GM12891 (cell line): Measurements from ENCODE around the gene UBAC1.

Experiments
- DNase-seq: peaks from one replicate; pipeline ENCODE4 v3.0.0; 2011; ENCODE audit warnings: low spot score; ENCODE audit not compliant: insufficient read length
- FAIRE-seq: peaks from 2 replicates; lab custom pipeline; 2011; peaks lifted over from hg19 to GRCh38; lab: Jason Lieb, UNC
- PAX5 ChIP-seq: IDR thresholded peaks from 2 replicates; pipeline ENCODE4 v1.6.1; 2011; ENCODE audit warnings: low read length, moderate library complexity, mild to moderate bottlenecking; ENCODE audit not compliant: insufficient read depth, severe bottlenecking
- POLR2A ChIP-seq: IDR thresholded peaks from 2 replicates; pipeline ENCODE4 v1.6.1; 2011; ENCODE audit warnings: low read depth, low read length, control low read depth
- POLR2AphosphoS5 ChIP-seq: IDR thresholded peaks from 2 replicates; pipeline ENCODE4 v1.6.1; 2011; ENCODE audit warnings: low read depth, low read length, control low read depth
- POU2F2 ChIP-seq: IDR thresholded peaks from 2 replicates; pipeline ENCODE4 v1.6.1; 2011; ENCODE audit warnings: low read depth, mild to moderate bottlenecking, control low read depth, low read length, moderate library complexity
- SPI1 ChIP-seq: IDR thresholded peaks from 2 replicates; pipeline ENCODE4 v1.6.1; 2011; ENCODE audit warnings: low read depth, low read length, control low read depth
- TAF1 ChIP-seq: IDR thresholded peaks from 2 replicates; pipeline ENCODE4 v1.6.1; 2011; ENCODE audit warnings: low read depth, low read length, control low read depth

The UBAC1 gene

DNA sequence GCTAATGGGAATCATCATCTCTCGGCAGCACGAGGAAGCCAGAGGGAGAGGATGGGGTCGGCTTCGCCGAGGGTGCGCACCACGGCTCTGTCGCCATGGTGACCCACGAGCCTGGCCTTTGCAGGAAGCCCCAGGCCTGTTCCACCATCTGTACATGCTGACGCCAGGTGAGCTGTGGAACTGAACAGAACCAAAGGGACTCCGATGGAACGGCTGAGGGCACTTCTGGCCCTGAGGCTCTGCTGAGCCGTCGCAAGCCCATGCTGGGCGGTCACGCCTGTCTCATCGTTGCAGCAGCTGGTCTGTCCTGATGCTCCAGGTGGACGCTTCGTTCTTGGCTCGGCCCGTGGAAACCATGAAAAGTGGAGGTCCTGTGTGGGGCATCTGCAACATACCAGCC is 34.6 kb upstream of the UBAC1 start:
- TF ChIP-seq POLR2AphosphoS5 (no peak), PAX5 (no peak), SPI1 (no peak), POLR2A (no peak), TAF1 (no peak), POU2F2 (no peak)
- no peak for FAIRE-seq
- no peak for DNase-seq

DNA sequence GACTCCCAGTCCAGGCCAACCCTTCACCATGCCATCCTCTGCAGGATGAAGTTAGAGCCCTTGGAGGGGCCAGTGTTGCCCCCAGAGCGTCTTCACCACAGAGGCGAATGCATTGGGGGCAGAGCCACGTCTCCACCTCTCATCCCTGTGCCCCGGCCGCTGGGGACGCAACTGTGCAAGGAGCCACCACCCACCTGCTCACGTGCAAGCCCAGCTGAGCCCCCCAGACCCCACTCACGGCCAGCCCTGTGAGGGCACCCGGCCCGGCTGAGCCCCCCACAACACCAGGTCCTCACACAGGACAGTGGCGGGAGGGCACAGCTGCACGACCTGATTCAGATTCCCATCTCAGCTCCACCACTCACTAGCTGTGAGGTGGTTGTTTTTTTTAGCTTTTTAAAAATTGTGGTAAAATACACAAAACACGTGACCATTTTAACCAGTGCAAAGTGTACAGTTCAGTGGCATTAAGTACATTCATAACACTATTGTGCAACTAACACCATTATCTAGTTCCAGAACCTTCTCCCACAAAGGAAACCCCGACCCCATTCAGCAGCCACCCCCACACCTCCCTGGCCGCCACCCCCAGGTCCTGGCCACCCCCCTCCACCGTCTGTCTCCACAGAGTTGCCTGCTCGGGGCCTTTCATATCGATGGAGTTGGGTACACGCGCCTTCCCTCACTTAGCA is 33.5 kb upstream of the UBAC1 start:
- DNase-seq (no peak), FAIRE-seq (no peak)
- no peak for TF ChIP-seq TAF1
- no peak for TF ChIP-seq POU2F2
- TF ChIP-seq SPI1 = no peak
- TF ChIP-seq POLR2AphosphoS5 = no peak
- TF ChIP-seq POLR2A = no peak
- TF ChIP-seq PAX5 = no peak

DNA sequence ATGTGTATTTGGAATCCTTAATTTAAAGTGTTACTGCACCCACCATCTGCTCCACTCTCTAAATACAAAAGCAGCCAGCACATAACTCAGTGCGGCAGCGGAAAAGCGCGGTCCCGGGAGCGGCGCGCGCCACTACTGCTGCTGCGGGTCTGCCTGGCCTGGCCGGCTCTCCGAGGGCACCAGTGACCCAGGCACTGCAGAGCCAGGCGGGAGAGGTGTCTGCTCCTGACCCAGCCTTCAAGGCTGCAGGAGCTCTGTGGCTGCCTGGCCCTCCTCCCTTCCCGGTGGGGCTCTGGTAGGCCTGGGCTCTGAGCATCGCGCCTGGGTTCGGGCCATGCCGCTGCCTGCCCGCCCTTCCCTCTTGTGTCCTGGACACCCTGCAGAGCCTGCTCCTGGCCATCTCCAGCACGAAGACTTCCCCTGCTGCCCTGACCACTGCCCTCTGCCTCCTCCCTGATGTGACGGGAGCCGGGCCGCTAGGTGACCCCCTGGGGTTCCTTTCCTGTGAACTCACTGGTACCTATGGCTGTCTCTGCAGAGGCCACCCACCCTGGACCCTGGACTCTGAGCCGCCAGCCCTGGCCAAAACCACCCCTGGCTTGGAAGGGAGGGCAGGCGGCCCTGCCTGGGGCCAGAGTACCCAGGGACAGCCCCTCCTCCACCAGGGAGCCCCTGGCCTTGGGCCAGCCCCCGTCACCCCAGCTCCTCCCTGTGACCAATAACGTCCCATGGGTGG is 32.8 kb upstream of the UBAC1 start:
- FAIRE-seq (no peak), DNase-seq (no peak)
- TF ChIP-seq POLR2A = no peak

DNA sequence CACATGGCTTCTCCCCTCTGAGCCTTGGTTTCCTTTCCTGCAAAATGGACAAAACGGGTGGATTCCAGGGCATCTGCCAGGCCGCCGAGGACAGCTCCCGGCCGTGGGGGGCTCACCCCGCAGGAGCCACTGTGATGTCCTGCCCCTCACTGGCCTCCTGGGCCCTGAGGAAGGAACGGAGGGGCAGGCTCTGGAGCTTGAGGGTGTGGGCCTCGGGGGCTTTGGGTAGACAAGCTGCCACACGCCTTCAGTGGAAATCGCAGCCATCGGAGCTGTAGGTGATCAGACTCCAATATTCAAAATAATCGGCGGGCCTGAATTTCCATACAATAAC is 32.2 kb upstream of the UBAC1 start:
- FAIRE-seq (no peak), DNase-seq (no peak)
- TF ChIP-seq PAX5 = no peak
- TF ChIP-seq POU2F2 = no peak
- TF ChIP-seq TAF1 = no peak
- no peak for TF ChIP-seq SPI1
- no peak for TF ChIP-seq POLR2A
- TF ChIP-seq POLR2AphosphoS5 = no peak

DNA sequence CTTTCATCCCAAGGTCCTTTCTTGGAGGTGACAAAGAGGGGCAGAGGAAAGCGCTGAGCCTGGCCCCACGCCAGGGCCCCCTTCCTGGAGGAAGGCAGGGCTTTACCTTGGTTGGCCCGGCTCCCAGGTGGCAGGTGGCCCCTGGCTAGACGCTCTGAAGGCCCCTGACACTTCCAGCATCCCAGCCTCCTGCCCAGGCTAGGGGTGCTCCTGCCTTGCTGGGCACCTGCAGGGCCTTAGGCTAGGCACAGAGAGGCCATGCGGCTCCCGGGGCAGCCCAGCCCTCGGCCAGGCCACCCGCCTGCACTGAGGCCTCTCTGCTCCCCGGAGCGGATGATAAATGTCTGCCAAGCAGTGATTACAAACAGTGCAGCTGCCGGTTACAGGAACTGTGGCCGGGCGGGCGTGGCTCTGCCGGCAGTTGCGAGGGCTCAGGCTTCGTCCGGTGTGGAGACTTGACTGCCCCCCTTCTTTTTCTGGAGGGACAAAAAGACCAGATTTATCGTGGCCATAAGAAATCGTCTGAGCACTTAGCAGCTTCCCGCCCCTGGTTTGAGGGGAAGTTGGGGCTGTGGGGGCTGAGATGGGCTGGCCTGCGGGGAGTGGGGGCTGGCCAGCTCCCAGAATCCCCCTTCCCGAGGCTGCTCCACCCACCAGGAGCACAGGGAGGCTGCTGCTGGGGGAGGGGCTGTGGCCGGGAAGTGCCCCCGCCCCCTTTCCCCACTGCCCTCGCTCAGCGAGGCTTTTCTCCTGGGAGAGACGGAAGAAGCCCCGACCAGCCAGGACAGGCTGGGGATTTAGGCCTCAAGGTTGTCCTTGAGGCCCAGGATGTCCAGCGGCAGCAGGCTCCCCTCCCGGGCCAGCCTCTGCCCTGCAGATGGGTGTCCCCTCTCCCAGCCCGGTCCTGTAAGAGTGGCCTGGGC is 31.6 kb upstream of the UBAC1 start:
- no peak for FAIRE-seq
- no peak for TF ChIP-seq POLR2A
- no peak for TF ChIP-seq POU2F2
- TF ChIP-seq TAF1 = no peak
- no peak for TF ChIP-seq SPI1
- no peak for TF ChIP-seq PAX5
- no peak for TF ChIP-seq POLR2AphosphoS5
- DNase-seq = no peak

DNA sequence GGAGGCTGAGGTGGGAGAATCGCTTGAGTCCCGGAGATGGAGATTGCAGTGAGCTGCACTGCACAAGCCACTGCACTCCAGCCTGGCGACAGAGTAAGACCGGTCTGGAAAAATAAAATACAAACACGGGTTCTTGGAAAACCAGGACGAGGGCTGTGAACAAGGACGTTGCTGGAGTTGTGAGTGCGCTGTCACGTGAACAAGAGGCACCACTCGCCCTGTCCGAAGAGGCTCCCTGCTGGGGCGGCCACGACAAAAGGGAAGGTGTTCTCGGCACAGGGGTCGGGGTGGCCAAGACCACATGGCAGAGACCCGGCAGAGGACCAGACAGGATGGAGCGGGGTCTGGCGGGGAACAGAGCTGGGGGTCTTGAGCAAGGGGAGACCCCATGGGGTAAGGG is 30.6 kb upstream of the UBAC1 start:
- DNase-seq (no peak), FAIRE-seq (no peak)
- no peak for TF ChIP-seq TAF1
- TF ChIP-seq PAX5 = no peak
- TF ChIP-seq SPI1 = no peak
- no peak for TF ChIP-seq POLR2AphosphoS5
- no peak for TF ChIP-seq POLR2A
- no peak for TF ChIP-seq POU2F2

DNA sequence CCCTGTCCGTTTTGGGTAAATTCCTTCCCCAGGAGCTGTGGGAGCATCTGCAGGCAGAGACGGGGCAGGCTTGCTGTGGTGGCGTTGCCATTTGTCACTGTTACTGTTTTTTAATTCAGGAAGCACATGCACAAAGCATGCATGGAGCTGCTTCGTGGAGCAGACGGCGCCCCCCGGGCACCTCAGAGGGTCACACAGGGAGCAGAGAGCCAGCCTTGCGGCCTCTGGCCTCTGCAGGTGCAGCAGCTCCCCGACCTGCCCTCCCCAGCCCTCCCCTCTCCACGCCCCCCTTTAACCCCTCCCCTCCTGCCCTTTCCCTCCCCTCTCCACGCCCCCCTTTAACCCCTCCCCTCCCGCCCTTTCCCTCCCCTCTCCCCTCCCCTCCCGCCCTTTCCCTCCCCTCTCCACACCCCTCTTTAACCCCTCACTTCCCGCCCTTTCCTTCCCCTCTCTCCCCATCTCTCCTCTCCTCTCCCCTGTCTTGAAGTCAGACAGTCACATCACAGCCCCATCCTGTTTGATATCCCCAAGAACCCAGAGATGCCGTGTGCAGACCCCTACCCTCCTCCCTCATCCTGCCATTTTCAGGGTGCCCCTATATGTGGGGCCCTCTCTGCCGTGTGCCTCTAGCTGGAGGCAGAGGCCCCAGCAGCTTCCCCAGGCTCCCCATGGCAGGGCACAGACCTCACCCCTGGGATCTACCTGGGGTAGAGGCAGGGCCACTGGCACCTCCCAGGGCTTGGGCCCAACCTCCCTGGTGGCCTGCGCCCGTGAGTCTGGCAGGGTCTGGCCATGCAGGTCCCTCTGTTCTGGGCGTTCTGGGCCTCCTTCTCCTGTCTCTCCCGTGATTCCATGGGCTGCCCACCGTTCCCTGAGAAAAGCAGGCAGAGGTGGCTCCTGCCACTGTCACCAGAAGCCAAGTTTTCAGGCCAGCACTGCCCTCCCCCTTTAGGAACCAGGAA is 29.6 kb upstream of the UBAC1 start:
- peak; percentile 51 for FAIRE-seq
- TF ChIP-seq SPI1 (no peak), TAF1 (no peak), POU2F2 (no peak), PAX5 (no peak), POLR2AphosphoS5 (no peak), POLR2A (no peak)
- peak; percentile 58 for DNase-seq

DNA sequence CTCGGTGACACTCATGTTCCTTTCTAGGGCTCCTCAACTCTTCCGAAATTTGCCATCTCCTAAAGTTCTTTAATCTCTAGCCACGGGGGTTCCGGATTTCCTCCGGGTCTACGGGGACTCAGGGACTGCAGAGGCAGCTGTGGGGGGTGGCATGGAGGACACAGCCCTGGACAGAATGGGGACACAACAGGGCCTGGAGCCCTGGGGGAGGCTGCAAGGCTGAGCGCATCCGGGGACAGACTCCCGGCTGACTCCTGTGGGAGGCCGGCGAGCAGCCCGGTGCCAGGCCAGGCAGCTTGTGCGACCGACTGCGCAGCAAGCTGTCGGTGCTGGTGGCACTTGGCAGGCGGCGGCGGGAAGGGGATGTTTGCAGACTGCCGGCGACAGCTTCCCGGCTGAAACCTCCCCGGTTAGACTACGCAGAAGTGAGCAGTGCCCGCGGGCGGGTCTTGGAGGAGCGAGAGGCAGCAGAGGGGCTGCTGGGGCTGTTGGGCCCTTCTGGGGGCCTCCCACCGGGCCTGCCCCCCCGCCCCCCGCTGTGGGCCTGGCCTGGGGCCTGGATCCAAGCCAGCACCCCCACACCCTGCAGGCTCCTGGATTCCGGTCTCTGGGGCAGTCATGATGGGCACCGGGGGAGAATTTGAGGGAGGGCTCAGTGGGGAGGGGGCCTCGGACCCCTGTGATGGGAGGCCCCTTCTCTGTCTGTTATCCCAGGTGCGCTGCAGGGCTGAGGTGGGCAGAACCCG is 28.7 kb upstream of the UBAC1 start:
- DNase-seq (no peak), FAIRE-seq (no peak)
- TF ChIP-seq TAF1 (no peak), SPI1 (no peak)
